A673 (cell line): ENCODE measurements around the gene PER2. TPM values are rescaled to one million over a fixed set of nuclear protein-coding genes. Genes with fewer than 3 reads are reported as not detected.

Experiments used
- BruUV-seq: library from RNA; stranded (reverse); fragments of 400-500 nt; replicated peaks from 2 replicates; lab custom pipeline; 2021; lab: Mats Ljungman, UMichigan
- CTCF ChIA-PET: fragments of 300-600 bp; sonication (Branson Sonifier 250); formaldehyde crosslinking; loops from one replicate; lab custom pipeline; 2022; ENCODE audit warnings: antibody characterized with exemption; lab: Charles Lee
- POLR2A ChIA-PET: fragments of 300-600 bp; sonication (Branson Sonifier 250); formaldehyde crosslinking; loops from one replicate; lab custom pipeline; 2022; ENCODE audit warnings: antibody characterized with exemption; ENCODE audit not compliant: low non-redundant PET; lab: Charles Lee
- DNase-seq: peaks from one replicate; pipeline ENCODE4 v3.0.0-alpha.2; 2015; ENCODE audit warnings: low spot score
- H3K27ac ChIP-seq: fragments of 200-600 bp; sonication (generic); 2 replicates; pipeline ENCODE4 v1.5.1; 2016; ENCODE audit warnings: mixed run types, low read depth, mild to moderate bottlenecking, mixed read lengths, antibody characterized with exemption, low read length; ENCODE audit not compliant: poor library complexity, severe bottlenecking
- H3K27me3 ChIP-seq: fragments of 200-600 bp; sonication (generic); replicated peaks from 2 replicates; pipeline ENCODE4 v1.6.1; 2017; ENCODE audit warnings: mixed run types, low read depth, mild to moderate bottlenecking, mixed read lengths, antibody characterized with exemption, low read length; ENCODE audit not compliant: insufficient read depth, poor library complexity
- H3K36me3 ChIP-seq: fragments of 200-600 bp; sonication (generic); 2 replicates; pipeline ENCODE4 v1.6.1; 2016; ENCODE audit warnings: mixed run types, mild to moderate bottlenecking, mixed read lengths, antibody characterized with exemption, low read length; ENCODE audit not compliant: insufficient read depth, poor library complexity, severe bottlenecking
- H3K4me1 ChIP-seq: fragments of 200-600 bp; sonication (generic); 2 replicates; pipeline ENCODE4 v1.6.1; 2017; ENCODE audit warnings: mixed run types, mild to moderate bottlenecking, mixed read lengths, antibody characterized with exemption, low read length; ENCODE audit not compliant: insufficient read depth, poor library complexity, severe bottlenecking
- H3K4me3 ChIP-seq: fragments of 200-600 bp; sonication (generic); 2 replicates; pipeline ENCODE4 v1.5.1; 2016; ENCODE audit warnings: low read depth, mixed run types, mild to moderate bottlenecking, mixed read lengths, low read length; ENCODE audit not compliant: poor library complexity, severe bottlenecking
- H3K9me3 ChIP-seq: fragments of 200-600 bp; sonication (generic); 2 replicates; pipeline ENCODE4 v1.6.1; 2016; ENCODE audit warnings: mixed run types, low read depth, mild to moderate bottlenecking, mixed read lengths, antibody characterized with exemption, low read length; ENCODE audit not compliant: poor library complexity, severe bottlenecking
- CTCF ChIP-seq: fragments of 300-800, 200-600 bp; sonication (generic); conservative IDR thresholded peaks from 2 replicates; pipeline ENCODE4 v1.5.1; 2017; ENCODE audit warnings: low read depth, mild to moderate bottlenecking, antibody characterized with exemption, low read length, moderate library complexity, mixed read lengths
- EZH2 ChIP-seq: fragments of 200-600 bp; sonication (generic); IDR thresholded peaks from 2 replicates; pipeline ENCODE4 v1.6.1; 2017; ENCODE audit warnings: borderline replicate concordance, low read depth, mild to moderate bottlenecking, mixed read lengths, antibody characterized with exemption, low read length; ENCODE audit not compliant: poor library complexity, severe bottlenecking
- intact Hi-C: fragments of 100-400 bp; cut with micrococcal nuclease; formaldehyde crosslinking; loops from one replicate; pipeline ENCODE4 v1.10.0; 2022; ENCODE audit not compliant: unreplicated experiment
- total RNA-seq: library from RNA; stranded (reverse); gene quantifications from 2 replicates; pipeline ENCODE4 v1.2.3, GENCODE V29; 2021

The PER2 gene
- total RNA-seq, 1 experiment from 2014 or later: 7.5 TPM

GRCh38 chr2:238262496-238263122 lies 25.8 kb downstream of the PER2 start:
- H3K27ac ChIP-seq: no peak overlapping the region
- H3K36me3 ChIP-seq: no peaks in the 10 kb centered on the region
- BruUV-seq: no TSS peak
- no peak overlapping the region for H3K4me3 ChIP-seq
- TF ChIP-seq CTCF: no peak
- TF ChIP-seq EZH2: no peak
- no peaks in the 10 kb centered on the region for H3K27me3 ChIP-seq
- no peak for DNase-seq
- no peaks in the 10 kb centered on the region for H3K9me3 ChIP-seq
- H3K4me1 ChIP-seq: no peaks in the 10 kb centered on the region
- CTCF ChIA-PET: interaction anchor here (0.6 to 1.4 kb wide), 3 partner anchors 103 to 404 kb away, joined by 3 to 8 read pairs (median 4); no protein-coding TSS in a partner anchor
- intact Hi-C loops: loop anchor here (1.0 to 5.0 kb wide), 3 partner anchors 100 to 590 kb away; no protein-coding TSS in a partner anchor
- POLR2A ChIA-PET: no interaction called here

- Histone ChIP-seq H3K4me1 (no peaks in the 10 kb centered on the region), H3K27ac (no peak overlapping the region), H3K4me3 (no peak overlapping the region), H3K27me3 (no peaks in the 10 kb centered on the region), H3K36me3 (no peaks in the 10 kb centered on the region), H3K9me3 (no peaks in the 10 kb centered on the region)
- CTCF ChIA-PET: no interaction called here
- POLR2A ChIA-PET: no interaction called here
- BruUV-seq: no TSS peak
- TF ChIP-seq CTCF (no peak), EZH2 (no peak)
- intact Hi-C loops: loop anchor here (2.0 to 5.0 kb wide), 2 partner anchors 100 to 589 kb away; no protein-coding TSS in a partner anchor
- DNase-seq: no peak
These were observed 26.6 kb downstream of the PER2 start for GRCh38 chr2:238261718-238262375.

- no peak overlapping the region for H3K4me3 ChIP-seq
- CTCF ChIA-PET: no interaction called here
- intact Hi-C loops: loop anchor here (5.0 kb wide), 1 partner anchor 99 kb away; no protein-coding TSS in a partner anchor
- no peak for DNase-seq
- BruUV-seq: no TSS peak
- H3K9me3 ChIP-seq: no peaks in the 10 kb centered on the region
- no peaks in the 10 kb centered on the region for H3K4me1 ChIP-seq
- no peaks in the 10 kb centered on the region for H3K36me3 ChIP-seq
- TF ChIP-seq EZH2 (no peak), CTCF (no peak)
- POLR2A ChIA-PET: no interaction called here
- H3K27ac ChIP-seq: no peak overlapping the region
- H3K27me3 ChIP-seq: no peaks in the 10 kb centered on the region
These were observed 27.5 kb downstream of the PER2 start for GRCh38 chr2:238260883-238261282.
